Mucosa of descending colon (tissue), 3 donors: Measurements from ENCODE around the gene BMP10. TPM values are rescaled to one million over a fixed set of nuclear protein-coding genes. Genes with fewer than 3 reads are reported as not detected.

ENCODE experiments used
- ATAC-seq: fragments of 200-7000 bp; cut with Tn5 transposase; one replicate; pipeline ENCODE4 v1.9.1; 2020; ENCODE audit warnings: mild to moderate bottlenecking, moderate library complexity
- DNase-seq, 3 donors: peaks; one replicate each; pipeline ENCODE4 v3.0.0-alpha.2; 2020
- H3K36me3 ChIP-seq: fragments of 200-600 bp; one replicate; pipeline ENCODE4 v1.8.0; 2021; ENCODE audit warnings: low read depth, mild to moderate bottlenecking
- H3K4me1 ChIP-seq: fragments of 200-600 bp; one replicate; pipeline ENCODE4 v1.8.0; 2021; ENCODE audit warnings: low read depth, mild to moderate bottlenecking
- H3K4me3 ChIP-seq: fragments of 200-600 bp; one replicate; pipeline ENCODE4 v1.8.0; 2021; ENCODE audit warnings: mild to moderate bottlenecking
- H3K9me3 ChIP-seq: fragments of 200-600 bp; one replicate; pipeline ENCODE4 v1.8.0; 2021; ENCODE audit warnings: mild to moderate bottlenecking
- CTCF ChIP-seq: fragments of 200-600 bp; IDR thresholded peaks from one replicate; pipeline ENCODE4 v1.8.0; 2022; ENCODE audit warnings: antibody characterized with exemption, mild to moderate bottlenecking
- intact Hi-C, 2 donors: fragments of 100-400 bp; cut with DNase I in 1 of 2; cut with micrococcal nuclease in 1 of 2; formaldehyde crosslinking; loops; one replicate each; pipeline versions ENCODE4 v1.11.0 to v1.11.1; 2022; cut with DNase I, micrococcal nuclease
- total RNA-seq, 3 donors: library from RNA; stranded (reverse); fragmentation: NEBNext Ultra II Directional in 2 of 3; extraction: Animal tissue kit (Norgen Biotek cat#: 25700) in 2 of 3; gene quantifications; one replicate each; pipeline versions ENCODE4 v1.2.1 to v1.2.4, GENCODE V29; 2021 to 2023
- donor health status: DM: no; HTN: no; CAD: no; lungs with moderate emphysema.
- donor health status: DM: no; HTN: no; CAD: no.
- donor health status: DM: no; HTN: yes; CAD: no.

Gene BMP10
- total RNA-seq, 3 donors from 2014 or later, result 0.43 TPM; not detected in 2

GRCh38 chr2:68915393-68915792 is 44.2 kb upstream of the BMP10 start:
- no peaks in the 10 kb centered on the region for H3K9me3 ChIP-seq
- DNase-seq (no peak), ATAC-seq (no peak)
- no peaks in the 10 kb centered on the region for H3K4me1 ChIP-seq
- H3K4me3 ChIP-seq, result no peak overlapping the region
- H3K36me3 ChIP-seq, result no peaks in the 10 kb centered on the region
- no peak for TF ChIP-seq CTCF
- intact Hi-C loops, result no loop called here

- no peak for TF ChIP-seq CTCF
- peaks cover 6% of the 10 kb centered on the region for H3K4me1 ChIP-seq
- H3K36me3 ChIP-seq, result no peaks in the 10 kb centered on the region
- ATAC-seq, result no peak
- no peak for DNase-seq
- no peaks in the 10 kb centered on the region for H3K9me3 ChIP-seq
- intact Hi-C loops, result no loop called here
- H3K4me3 ChIP-seq, result no peak overlapping the region
Observed at GRCh38 chr2:68913359-68913758, 42.2 kb upstream of the BMP10 start.

- Histone ChIP-seq H3K9me3 (no peaks in the 10 kb centered on the region), H3K36me3 (no peaks in the 10 kb centered on the region), H3K4me3 (no peak overlapping the region), H3K4me1 (peaks cover 8% of the 10 kb centered on the region)
- DNase-seq (peak in 1 of 3 donors; percentile 24), ATAC-seq (no peak)
- intact Hi-C loops, result no loop called here
- TF ChIP-seq CTCF, result no peak
Observed at GRCh38 chr2:68912732-68913131, 41.5 kb upstream of the BMP10 start.

- intact Hi-C loops, result no loop called here
- Histone ChIP-seq H3K4me3 (no peak overlapping the region), H3K4me1 (peaks cover 8% of the 10 kb centered on the region), H3K36me3 (no peaks in the 10 kb centered on the region), H3K9me3 (no peaks in the 10 kb centered on the region)
- ATAC-seq, result no peak
- DNase-seq, result no peak
- TF ChIP-seq CTCF, result no peak
Observed at GRCh38 chr2:68912111-68912510, 40.9 kb upstream of the BMP10 start.

GRCh38 chr2:68911709-68912108 is 40.5 kb upstream of the BMP10 start:
- DNase-seq (no peak), ATAC-seq (no peak)
- intact Hi-C loops, result no loop called here
- Histone ChIP-seq H3K9me3 (no peaks in the 10 kb centered on the region), H3K36me3 (no peaks in the 10 kb centered on the region), H3K4me1 (peaks cover 8% of the 10 kb centered on the region), H3K4me3 (no peak overlapping the region)
- no peak for TF ChIP-seq CTCF

GRCh38 chr2:68911246-68911645 is 40.0 kb upstream of the BMP10 start:
- intact Hi-C loops, result no loop called here
- ATAC-seq (no peak), DNase-seq (no peak)
- H3K4me3 ChIP-seq, result no peak overlapping the region
- no peaks in the 10 kb centered on the region for H3K36me3 ChIP-seq
- TF ChIP-seq CTCF, result no peak
- no peaks in the 10 kb centered on the region for H3K9me3 ChIP-seq
- H3K4me1 ChIP-seq, result peaks cover 8% of the 10 kb centered on the region
